SK-N-SH (cell line): ENCODE measurements around the gene MACO1. TPM values are rescaled to one million over a fixed set of nuclear protein-coding genes. Genes with fewer than 3 reads are reported as not detected.

Experiments
- CTCF ChIA-PET: fragments of 300-600, 350-600 bp; formaldehyde crosslinking; extraction: SDS; loops from one replicate; lab custom pipeline; 2021; lab: Yijun Ruan, JAX
- POLR2A ChIA-PET: fragments of 350-600 bp; sonication (Branson Sonifier 250); formaldehyde crosslinking; extraction: SDS; loops from one replicate; lab custom pipeline; 2020; ENCODE audit warnings: antibody characterized with exemption, inconsistent platforms; lab: Yijun Ruan, JAX
- DNase-seq: peaks from one replicate; pipeline ENCODE4 v3.0.0; 2012
- H2AFZ ChIP-seq: fragments of 200-600 bp; sonication (generic); 2 replicates; pipeline ENCODE4 v1.8.1; 2016; ENCODE audit warnings: antibody characterized with exemption, mild to moderate bottlenecking, low read depth
- H3F3A ChIP-seq: fragments of 200-600 bp; sonication (generic); replicated peaks from 2 replicates; pipeline ENCODE3; 2016; ENCODE audit warnings: antibody characterized with exemption, mild to moderate bottlenecking; ENCODE audit not compliant: insufficient read depth
- H3K27ac ChIP-seq, 2 experiments: fragments of 200-500 bp in 1 of 2; fragments of 200-600 bp in 1 of 2; sonication (Bioruptor generic) in 1 of 2; sonication (generic), shearing (Covaris generic) in 1 of 2; 2 replicates each; pipeline versions ENCODE4 v1.5.1 to v1.6.1; 2014 to 2016; ENCODE audit warnings: low read depth in 2 of 2, inconsistent platforms in 1 of 2, low read length in 1 of 2, mild to moderate bottlenecking in 1 of 2, mixed read lengths in 1 of 2
- H3K27me3 ChIP-seq: fragments of 200-600 bp; sonication (generic), shearing (Covaris generic); 2 replicates; pipeline ENCODE4 v1.6.1; 2016; ENCODE audit warnings: mixed run types; ENCODE audit not compliant: insufficient read depth
- H3K36me3 ChIP-seq, 2 experiments: fragments of 200-500 bp in 1 of 2; fragments of 200-600 bp in 1 of 2; sonication (Bioruptor generic) in 1 of 2; sonication (generic) in 1 of 2; replicated peaks in 1 of 2; 2 replicates each; pipeline versions ENCODE3 to v1.5.1; 2014 to 2016; ENCODE audit warnings: low read length in 1 of 2, mild to moderate bottlenecking in 1 of 2; ENCODE audit not compliant: insufficient read depth in 2 of 2, control insufficient read depth in 1 of 2
- H3K4me1 ChIP-seq, 2 experiments: fragments of 200-500 bp in 1 of 2; fragments of 200-600 bp in 1 of 2; sonication (Bioruptor generic) in 1 of 2; sonication (generic), shearing (Covaris generic) in 1 of 2; 2 replicates each; pipeline versions ENCODE4 v1.5.1 to v1.6.1; 2014 to 2016; ENCODE audit warnings: low read depth in 1 of 2, low read length in 1 of 2, mixed run types in 1 of 2; ENCODE audit not compliant: insufficient read depth in 2 of 2, control insufficient read depth in 1 of 2
- H3K4me2 ChIP-seq: fragments of 200-600 bp; sonication (generic), shearing (Covaris generic); 2 replicates; pipeline ENCODE4 v1.6.1; 2017; ENCODE audit warnings: mixed run types
- H3K4me3 ChIP-seq, 2 experiments: fragments of 200-500 bp in 1 of 2; fragments of 200-600 bp in 1 of 2; sonication (Bioruptor generic) in 1 of 2; sonication (generic), shearing (Covaris generic) in 1 of 2; 2 replicates each; pipeline versions ENCODE4 v1.5.1 to v1.8.1; 2014 to 2016; ENCODE audit warnings: low read depth in 2 of 2, inconsistent platforms in 1 of 2, low read length in 1 of 2, mild to moderate bottlenecking in 1 of 2, mixed read lengths in 1 of 2, moderate library complexity in 1 of 2
- H3K79me2 ChIP-seq: fragments of 200-600 bp; sonication (generic); 2 replicates; pipeline ENCODE4 v1.8.1; 2017; ENCODE audit warnings: mild to moderate bottlenecking; ENCODE audit not compliant: insufficient read depth
- H3K9ac ChIP-seq: fragments of 200-600 bp; sonication (generic); 2 replicates; pipeline ENCODE4 v1.6.1; 2017; ENCODE audit warnings: mixed run types
- H3K9me2 ChIP-seq: fragments of 200-600 bp; sonication (generic); 2 replicates; pipeline ENCODE4 v1.6.1; 2017; ENCODE audit warnings: mixed run types
- H3K9me3 ChIP-seq: fragments of 200-600 bp; sonication (generic); 2 replicates; pipeline ENCODE4 v1.6.1; 2017; ENCODE audit warnings: mixed run types, mild to moderate bottlenecking, moderate library complexity
- H4K20me1 ChIP-seq: fragments of 200-600 bp; sonication (generic); 2 replicates; pipeline ENCODE4 v1.6.1; 2017; ENCODE audit warnings: mild to moderate bottlenecking, mixed run types; ENCODE audit not compliant: insufficient read depth
- CHD2 ChIP-seq: fragments of 150-350 bp; IDR thresholded peaks from 2 replicates; pipeline ENCODE4 v1.6.1; 2018; ENCODE audit warnings: low read length; ENCODE audit not compliant: partially characterized antibody
- EZH2phosphoT487 ChIP-seq: fragments of 200-600 bp; sonication (generic); IDR thresholded peaks from 2 replicates; pipeline ENCODE4 v1.6.1; 2017; ENCODE audit warnings: low read depth, mixed run types, mild to moderate bottlenecking, antibody characterized with exemption, moderate library complexity, borderline replicate concordance
- GABPA ChIP-seq: IDR thresholded peaks from 2 replicates; pipeline ENCODE4 v1.4.0; 2012; ENCODE audit warnings: low read depth, mild to moderate bottlenecking
- GATA2 ChIP-seq: sonication (generic); formaldehyde crosslinking; IDR thresholded peaks from 2 replicates; pipeline ENCODE4 v1.5.0; 2020; ENCODE audit warnings: mild to moderate bottlenecking, missing genetic modification reagents
- RAD21 ChIP-seq: IDR thresholded peaks from 2 replicates; pipeline ENCODE4 v1.6.1; 2012; ENCODE audit warnings: mild to moderate bottlenecking, low read length
- REST ChIP-seq: IDR thresholded peaks from 2 replicates; pipeline ENCODE4 v1.6.1; 2012; ENCODE audit warnings: mild to moderate bottlenecking, low read depth, low read length, moderate library complexity
- SIN3A ChIP-seq: IDR thresholded peaks from 2 replicates; pipeline ENCODE4 v1.6.1; 2012; ENCODE audit warnings: low read depth, mild to moderate bottlenecking, low read length, moderate library complexity, borderline replicate concordance
- SMC3 ChIP-seq: IDR thresholded peaks from 2 replicates; pipeline ENCODE4 v1.6.1; 2012; ENCODE audit warnings: low read depth, low read length, improper control_type of control experiment
- TAF1 ChIP-seq: IDR thresholded peaks from 2 replicates; pipeline ENCODE4 v1.6.1; 2012; ENCODE audit warnings: low read depth, mild to moderate bottlenecking, low read length, moderate library complexity, borderline replicate concordance
- TCF12 ChIP-seq: IDR thresholded peaks from 2 replicates; pipeline ENCODE4 v1.4.0; 2012
- WGBS: methylation state at CpG from one replicate; pipeline ENCODE4 v1.1.6; 2017; ENCODE audit warnings: low lambda C conversion rate; 5-methylcytosine and 5-hydroxymethylcytosine counted together
- polyA plus RNA-seq, 3 experiments: library from polyadenylated mRNA; depleted of rRNA; stranded (reverse); fragments of >200 nt; gene quantifications; 2 replicates each; pipeline ENCODE4 v1.2.3, GENCODE V29; 2012
- TF ChIP-seq, protein P1 (sequence below): IDR thresholded peaks from 2 replicates; pipeline ENCODE4; 2012
- TF ChIP-seq, protein P2 (sequence below): fragments of 200-600 bp; sonication (generic); IDR thresholded peaks from 2 replicates; pipeline ENCODE4 v1.6.1; 2017; ENCODE audit warnings: antibody characterized with exemption, mild to moderate bottlenecking, moderate library complexity
- TF ChIP-seq, protein P3 (sequence below): IDR thresholded peaks from 2 replicates; pipeline ENCODE4 v1.4.0; 2012; ENCODE audit warnings: low read depth
- TF ChIP-seq, protein P4 (sequence below): fragments of 150-350 bp; IDR thresholded peaks from 2 replicates; pipeline ENCODE4 v1.6.1; 2016; ENCODE audit warnings: mild to moderate bottlenecking, low read depth, low read length

Gene MACO1
- polyA plus RNA-seq, 1 of the 3 experiments (the other 2 are of a cell fraction) = 6.9 TPM

DNA sequence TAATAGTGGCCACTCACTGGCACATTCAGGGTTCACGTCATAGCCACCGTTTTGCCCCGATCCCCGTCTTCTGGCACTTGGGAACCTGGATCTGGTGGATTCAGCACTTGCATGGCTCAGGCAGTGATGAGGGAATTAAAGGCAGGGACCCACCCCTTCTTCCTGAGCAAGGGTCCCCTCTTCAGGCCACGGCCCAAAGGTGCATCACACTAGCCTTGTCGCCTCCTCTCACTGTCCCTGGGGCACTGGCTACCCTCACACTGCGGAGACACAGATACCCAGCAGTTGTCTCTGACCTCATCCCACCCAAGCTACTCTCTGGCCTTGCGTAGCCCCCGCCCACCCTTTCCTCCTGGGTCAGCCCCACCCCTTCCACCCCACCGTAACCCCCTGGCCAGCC, 92.8 kb downstream of the MACO1 start:
- TF ChIP-seq RAD21 (peak; percentile 60), SIN3A (no peak), SMC3 (peak; percentile 34; the same call in 1 of the 2 replicates)
- TF ChIP-seq, protein P1, sequence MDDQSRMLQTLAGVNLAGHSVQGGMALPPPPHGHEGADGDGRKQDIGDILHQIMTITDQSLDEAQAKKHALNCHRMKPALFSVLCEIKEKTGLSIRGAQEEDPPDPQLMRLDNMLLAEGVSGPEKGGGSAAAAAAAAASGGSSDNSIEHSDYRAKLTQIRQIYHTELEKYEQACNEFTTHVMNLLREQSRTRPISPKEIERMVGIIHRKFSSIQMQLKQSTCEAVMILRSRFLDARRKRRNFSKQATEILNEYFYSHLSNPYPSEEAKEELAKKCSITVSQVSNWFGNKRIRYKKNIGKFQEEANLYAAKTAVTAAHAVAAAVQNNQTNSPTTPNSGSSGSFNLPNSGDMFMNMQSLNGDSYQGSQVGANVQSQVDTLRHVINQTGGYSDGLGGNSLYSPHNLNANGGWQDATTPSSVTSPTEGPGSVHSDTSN = no peak
- TF ChIP-seq, protein P2, sequence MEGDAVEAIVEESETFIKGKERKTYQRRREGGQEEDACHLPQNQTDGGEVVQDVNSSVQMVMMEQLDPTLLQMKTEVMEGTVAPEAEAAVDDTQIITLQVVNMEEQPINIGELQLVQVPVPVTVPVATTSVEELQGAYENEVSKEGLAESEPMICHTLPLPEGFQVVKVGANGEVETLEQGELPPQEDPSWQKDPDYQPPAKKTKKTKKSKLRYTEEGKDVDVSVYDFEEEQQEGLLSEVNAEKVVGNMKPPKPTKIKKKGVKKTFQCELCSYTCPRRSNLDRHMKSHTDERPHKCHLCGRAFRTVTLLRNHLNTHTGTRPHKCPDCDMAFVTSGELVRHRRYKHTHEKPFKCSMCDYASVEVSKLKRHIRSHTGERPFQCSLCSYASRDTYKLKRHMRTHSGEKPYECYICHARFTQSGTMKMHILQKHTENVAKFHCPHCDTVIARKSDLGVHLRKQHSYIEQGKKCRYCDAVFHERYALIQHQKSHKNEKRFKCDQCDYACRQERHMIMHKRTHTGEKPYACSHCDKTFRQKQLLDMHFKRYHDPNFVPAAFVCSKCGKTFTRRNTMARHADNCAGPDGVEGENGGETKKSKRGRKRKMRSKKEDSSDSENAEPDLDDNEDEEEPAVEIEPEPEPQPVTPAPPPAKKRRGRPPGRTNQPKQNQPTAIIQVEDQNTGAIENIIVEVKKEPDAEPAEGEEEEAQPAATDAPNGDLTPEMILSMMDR = peak; percentile 48
- TF ChIP-seq, all 33 proteins: peak for 3
- H2AFZ ChIP-seq = no peak overlapping the region
- H3K27ac ChIP-seq = no peak overlapping the region
- H3K27me3 ChIP-seq = no peaks in the 10 kb centered on the region; the same call in 1 of the 2 replicates
- H3K9me2 ChIP-seq = no peaks in the 10 kb centered on the region
- no peaks in the 10 kb centered on the region for H4K20me1 ChIP-seq
- H3K4me3 ChIP-seq = no peak overlapping the region
- POLR2A ChIA-PET = interaction anchor here (0.8 kb wide), 1 partner anchor 22 kb away, joined by 3 read pairs; no protein-coding TSS in a partner anchor
- H3K4me2 ChIP-seq = no peak overlapping the region
- no peaks in the 10 kb centered on the region for H3K36me3 ChIP-seq
- H3K9ac ChIP-seq = no peak overlapping the region
- CTCF ChIA-PET = interaction anchor here (1.2 to 1.6 kb wide), 2 partner anchors 20 to 287 kb away, joined by 3 to 6 read pairs; no protein-coding TSS in a partner anchor
- H3K79me2 ChIP-seq = no peaks in the 10 kb centered on the region
- 78% methylated on average over 9 of the region's 10 CpGs for WGBS
- peak; percentile 65 for DNase-seq
- no peaks in the 10 kb centered on the region for H3F3A ChIP-seq
- H3K9me3 ChIP-seq = no peaks in the 10 kb centered on the region
- peaks cover 0 to 7% of the 10 kb centered on the region in 2 experiments; a peak in 1 of 4 replicates for H3K4me1 ChIP-seq

DNA sequence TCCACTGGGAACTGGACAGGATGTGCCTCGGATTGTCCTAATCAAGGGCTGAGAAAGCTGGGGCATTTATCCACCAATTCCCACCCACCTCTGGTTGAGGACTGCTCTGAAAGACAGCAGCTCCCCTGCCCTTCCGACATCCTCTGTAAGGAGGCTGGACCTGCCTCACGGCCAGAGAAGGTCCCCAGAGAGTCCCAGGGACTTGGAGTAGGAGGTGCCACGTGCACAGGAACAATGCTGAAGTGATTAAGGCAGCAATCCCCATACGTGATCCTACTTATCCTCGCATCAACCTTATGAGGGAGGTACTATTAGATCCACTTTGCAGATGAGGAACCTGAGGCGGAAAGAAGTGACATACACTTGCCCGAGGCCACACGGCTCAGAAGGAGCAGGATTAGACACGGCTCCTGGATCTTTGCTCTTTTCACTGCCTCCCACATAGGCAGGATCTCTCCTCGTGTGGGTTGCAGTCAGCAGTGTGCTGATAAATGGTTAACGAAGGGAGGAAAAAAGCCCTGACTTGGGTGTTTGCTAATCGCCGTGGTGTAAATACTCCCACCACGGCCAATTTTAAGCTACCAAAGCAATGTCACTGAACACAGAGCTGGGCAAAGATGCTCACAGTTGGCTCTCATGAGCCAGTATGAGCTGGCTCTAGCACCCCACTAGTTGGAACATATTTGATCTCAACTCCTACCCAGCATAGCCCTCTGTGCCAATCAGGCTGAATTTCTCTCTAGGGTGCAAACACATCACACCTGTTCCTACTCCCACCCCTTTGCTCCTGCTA, 94.1 kb downstream of the MACO1 start:
- no peaks in the 10 kb centered on the region; the same call in 1 of the 2 replicates for H3K27me3 ChIP-seq
- H3K9me2 ChIP-seq = no peaks in the 10 kb centered on the region
- no peak for DNase-seq
- no peak overlapping the region for H3K9ac ChIP-seq
- 68% methylated on average over 13 of the region's 15 CpGs for WGBS
- H3K36me3 ChIP-seq = no peaks in the 10 kb centered on the region
- POLR2A ChIA-PET = no interaction called here
- no peaks in the 10 kb centered on the region for H3F3A ChIP-seq
- H3K9me3 ChIP-seq = no peaks in the 10 kb centered on the region
- H3K4me1 ChIP-seq = peaks cover 0 to 7% of the 10 kb centered on the region in 2 experiments; a peak in 1 of 4 replicates
- CTCF ChIA-PET = interaction anchor here (1.2 to 3.1 kb wide), 4 partner anchors 21 to 286 kb away, joined by 3 to 12 read pairs (median 4); no protein-coding TSS in a partner anchor
- no peak overlapping the region for H3K27ac ChIP-seq
- no peak overlapping the region for H3K4me2 ChIP-seq
- no peak overlapping the region for H2AFZ ChIP-seq
- H3K4me3 ChIP-seq = no peak overlapping the region
- H4K20me1 ChIP-seq = no peaks in the 10 kb centered on the region
- H3K79me2 ChIP-seq = no peaks in the 10 kb centered on the region
- TF ChIP-seq TAF1 (no peak), SIN3A (no peak), GATA2 (CRISPR knock-in tag) (no peak), CHD2 (no peak), GABPA (no peak), SMC3 (no peak), REST (no peak), TCF12 (no peak), EZH2phosphoT487 (no peak)
- TF ChIP-seq, protein P3, sequence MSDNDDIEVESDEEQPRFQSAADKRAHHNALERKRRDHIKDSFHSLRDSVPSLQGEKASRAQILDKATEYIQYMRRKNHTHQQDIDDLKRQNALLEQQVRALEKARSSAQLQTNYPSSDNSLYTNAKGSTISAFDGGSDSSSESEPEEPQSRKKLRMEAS = no peak
- TF ChIP-seq, protein P4, sequence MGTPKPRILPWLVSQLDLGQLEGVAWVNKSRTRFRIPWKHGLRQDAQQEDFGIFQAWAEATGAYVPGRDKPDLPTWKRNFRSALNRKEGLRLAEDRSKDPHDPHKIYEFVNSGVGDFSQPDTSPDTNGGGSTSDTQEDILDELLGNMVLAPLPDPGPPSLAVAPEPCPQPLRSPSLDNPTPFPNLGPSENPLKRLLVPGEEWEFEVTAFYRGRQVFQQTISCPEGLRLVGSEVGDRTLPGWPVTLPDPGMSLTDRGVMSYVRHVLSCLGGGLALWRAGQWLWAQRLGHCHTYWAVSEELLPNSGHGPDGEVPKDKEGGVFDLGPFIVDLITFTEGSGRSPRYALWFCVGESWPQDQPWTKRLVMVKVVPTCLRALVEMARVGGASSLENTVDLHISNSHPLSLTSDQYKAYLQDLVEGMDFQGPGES = no peak
- TF ChIP-seq, protein P1 = no peak
